ENCODE measurements around the gene CIAO3.

GRCh38 chr16:710500-711075 is 30.2 kb downstream of the CIAO3 start:
- TF ChIP-seq CTCF (IDR thresholded peaks at IDR 0.05) (no peak), POLR2A (IDR thresholded peaks at IDR 0.05) (no peak), POLR2AphosphoS5 (IDR thresholded peaks at IDR 0.05) (no peak)

All from suprapubic skin (tissue), 4 donors.